GM21737 (cell line): ENCODE data around the gene PLEKHA6.
"Not testable (repeated sequence)": the region's sequence is repeated elsewhere in the genome, so short reads cannot be mapped to it uniquely, and the experiment has no call there.

ENCODE experiments used
- ATAC-seq: cut with Tn5 transposase; IDR thresholded peaks from one replicate; pipeline ENCODE4 v1.9.1; 2021; ENCODE audit warnings: mild to moderate bottlenecking, moderate library complexity; ENCODE audit not compliant: unreplicated experiment

Gene PLEKHA6

DNA sequence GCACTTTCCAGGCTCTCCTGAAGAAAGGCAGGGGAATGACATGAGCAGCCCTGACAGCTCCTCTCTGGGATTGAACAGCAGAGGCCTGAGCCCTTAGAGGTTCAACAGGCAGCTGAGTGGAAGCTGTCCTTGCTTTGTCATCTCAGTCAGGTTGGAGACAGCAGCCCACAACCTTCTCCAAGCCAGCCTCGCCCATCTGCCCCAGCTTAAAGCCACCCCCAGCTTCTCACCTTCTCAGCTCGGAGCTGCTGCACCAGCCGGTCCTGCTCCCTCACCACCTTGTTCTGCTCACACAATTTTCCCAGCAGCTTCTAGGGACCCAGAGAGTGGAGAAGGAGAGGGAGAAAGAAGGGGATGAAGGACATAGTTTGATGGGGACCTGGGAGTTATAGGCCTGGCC lies 110.8 kb downstream of the PLEKHA6 start:
- ATAC-seq, result no peak

DNA sequence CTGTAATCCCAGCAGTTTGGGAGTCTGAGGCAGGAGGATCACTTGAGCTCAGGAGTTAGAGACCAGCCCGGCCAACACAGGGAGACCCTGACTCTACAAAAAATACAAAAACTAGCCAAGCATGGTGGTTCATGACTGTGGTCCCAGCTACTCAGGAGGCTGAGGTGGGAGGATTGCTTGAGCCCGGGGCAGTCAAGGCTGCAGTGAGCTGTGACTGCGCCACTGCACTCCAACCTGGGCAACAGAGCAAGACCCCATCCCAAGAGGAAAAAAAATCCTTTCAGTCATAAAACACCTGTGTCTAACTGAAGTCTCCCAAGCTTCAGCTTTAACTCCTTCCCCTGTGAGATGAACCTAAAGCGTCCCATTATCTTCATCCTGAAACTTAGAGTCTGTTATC lies 112.9 kb downstream of the PLEKHA6 start:
- ATAC-seq, result no peak

DNA sequence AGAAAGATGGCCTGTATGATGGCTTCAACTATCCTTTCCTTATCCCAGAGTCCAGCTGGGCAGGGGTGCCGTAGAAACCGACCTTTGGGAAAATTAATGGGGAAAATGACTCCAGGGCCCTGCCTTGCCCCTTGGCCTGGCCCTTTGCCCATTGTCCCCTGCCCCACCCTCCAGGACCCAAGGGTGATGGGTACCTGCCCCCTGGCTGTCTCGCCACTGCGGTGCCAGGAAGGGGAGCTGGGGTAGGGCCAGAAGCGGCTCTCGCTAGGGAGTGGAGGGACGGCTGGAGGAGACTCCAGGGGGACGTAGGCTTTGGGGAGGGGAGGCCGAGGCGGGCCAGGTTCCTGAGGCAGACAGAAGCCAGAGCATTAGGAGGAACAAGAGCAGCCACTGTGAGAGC lies 116.8 kb downstream of the PLEKHA6 start:
- ATAC-seq, result no peak

DNA sequence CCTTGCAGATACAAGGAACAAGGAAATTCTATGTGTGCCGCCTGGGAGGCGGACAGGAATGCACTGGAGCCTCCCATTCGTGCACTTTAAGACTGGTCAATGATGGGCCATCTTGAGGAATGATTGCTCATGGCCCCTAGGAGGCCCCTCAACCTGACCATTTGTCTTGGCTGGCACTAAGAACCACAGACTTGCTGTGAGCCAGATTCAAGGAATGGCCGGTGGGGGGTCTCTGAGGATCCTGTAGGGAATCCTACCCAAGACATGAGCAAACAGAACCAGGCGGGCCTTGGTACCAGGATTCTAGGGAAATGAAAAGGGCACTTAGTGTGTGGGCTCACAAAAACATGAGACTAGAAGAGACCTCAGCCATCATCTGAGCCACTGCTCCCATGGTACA lies 117.8 kb downstream of the PLEKHA6 start:
- ATAC-seq, result no peak

DNA sequence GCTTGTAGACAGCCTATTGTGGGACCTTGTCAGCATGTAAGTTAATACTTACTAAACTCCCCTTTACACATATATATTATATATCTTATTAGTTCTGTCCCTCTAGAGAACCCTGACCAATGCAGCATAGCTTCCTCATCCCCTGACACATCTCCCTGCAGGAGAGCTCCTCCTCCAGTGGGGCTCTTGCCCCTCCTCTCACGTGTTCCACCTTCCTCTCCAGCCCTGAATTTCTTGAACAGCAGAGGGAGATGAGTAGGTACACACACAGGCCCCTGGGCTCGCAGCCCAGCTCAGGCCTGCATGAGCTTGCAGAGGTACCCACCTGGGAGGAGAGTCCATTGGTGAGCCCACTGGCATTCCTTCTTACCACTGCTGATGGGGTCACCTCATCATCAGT lies 118.7 kb downstream of the PLEKHA6 start:
- ATAC-seq, result no peak

GRCh38 chr1:204240233-204240632 lies 119.5 kb downstream of the PLEKHA6 start:
- ATAC-seq, result no peak

DNA sequence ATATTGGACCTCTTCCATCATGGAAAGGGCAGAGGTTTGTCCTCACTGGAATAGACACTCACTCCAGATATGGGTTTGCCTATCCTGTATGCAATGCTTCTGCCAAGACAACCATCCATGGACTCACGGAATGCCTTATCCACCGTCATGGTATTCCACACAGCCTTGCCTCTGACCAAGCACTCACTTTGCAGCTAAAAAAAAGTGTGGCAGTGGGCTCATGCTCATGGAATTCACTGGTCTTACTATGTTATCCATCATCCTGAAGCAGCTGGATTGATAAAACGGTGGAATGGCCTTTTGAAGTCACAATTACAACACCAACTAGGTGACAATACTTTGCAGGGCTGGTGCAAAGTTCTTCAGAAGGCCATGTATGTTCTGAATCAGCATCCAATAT lies 120.3 kb downstream of the PLEKHA6 start:
- ATAC-seq, result not testable (repeated sequence)

DNA sequence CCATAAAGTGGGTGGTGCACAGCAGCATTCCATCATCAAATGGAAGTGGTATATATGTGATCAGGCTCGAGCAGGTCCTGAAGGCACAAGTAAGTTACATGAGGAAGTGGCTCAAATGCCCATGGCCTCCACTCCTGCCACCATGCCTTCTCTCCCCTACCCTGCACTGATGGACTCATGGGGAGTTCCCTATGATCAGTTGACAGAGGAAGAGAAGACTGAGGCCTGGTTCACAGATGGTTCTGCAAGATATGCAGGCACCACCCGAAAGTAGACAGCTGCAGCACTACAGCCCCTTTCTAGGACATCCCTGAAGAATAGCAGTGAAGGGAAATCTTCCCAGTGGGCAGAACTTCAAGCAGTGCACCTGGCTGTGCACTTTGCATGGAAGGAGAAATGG lies 121.2 kb downstream of the PLEKHA6 start:
- not testable (repeated sequence) for ATAC-seq

- ATAC-seq, result not testable (repeated sequence)
These were observed 122.2 kb downstream of the PLEKHA6 start for GRCh38 chr1:204237515-204237914.

DNA sequence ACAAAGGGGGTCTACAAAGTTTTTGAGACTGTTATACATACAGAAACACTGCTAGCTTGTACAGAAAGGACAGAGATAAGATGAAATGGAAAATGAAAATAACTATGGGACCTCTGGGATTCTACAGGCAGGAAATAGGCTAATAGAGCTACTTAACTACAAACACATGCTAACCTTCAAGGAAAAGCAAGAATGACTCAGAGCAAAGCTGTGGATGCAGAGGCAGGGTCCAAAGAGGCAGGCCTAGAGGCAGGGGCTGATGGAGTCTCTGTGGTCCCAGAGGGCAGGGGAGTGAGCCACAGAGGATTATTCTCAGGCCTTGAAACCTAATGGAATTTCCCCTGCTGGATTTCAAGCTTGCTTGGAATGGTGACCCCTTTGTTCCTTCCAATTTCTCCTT lies 127.2 kb downstream of the PLEKHA6 start:
- no peak for ATAC-seq

DNA sequence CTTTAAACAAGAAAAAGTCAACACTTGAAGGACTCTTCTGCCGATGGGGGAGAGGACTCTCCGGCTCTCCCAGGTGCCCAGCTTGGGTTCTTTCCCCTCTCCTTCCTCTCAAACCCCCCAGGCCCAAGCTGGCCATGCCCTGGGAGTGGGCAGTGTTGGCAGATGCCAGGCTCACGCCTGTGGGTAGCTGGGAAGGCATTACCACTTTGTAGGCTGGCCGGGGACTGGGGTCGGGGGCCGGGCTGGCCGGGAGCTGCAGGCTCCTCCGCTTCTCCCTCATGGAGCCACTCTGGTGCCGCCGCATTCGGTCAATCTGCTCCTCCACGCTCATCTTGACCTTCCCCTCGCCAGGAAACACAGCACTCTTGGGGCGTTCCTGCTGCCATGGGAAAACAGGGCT lies 129.5 kb downstream of the PLEKHA6 start:
- no peak for ATAC-seq

DNA sequence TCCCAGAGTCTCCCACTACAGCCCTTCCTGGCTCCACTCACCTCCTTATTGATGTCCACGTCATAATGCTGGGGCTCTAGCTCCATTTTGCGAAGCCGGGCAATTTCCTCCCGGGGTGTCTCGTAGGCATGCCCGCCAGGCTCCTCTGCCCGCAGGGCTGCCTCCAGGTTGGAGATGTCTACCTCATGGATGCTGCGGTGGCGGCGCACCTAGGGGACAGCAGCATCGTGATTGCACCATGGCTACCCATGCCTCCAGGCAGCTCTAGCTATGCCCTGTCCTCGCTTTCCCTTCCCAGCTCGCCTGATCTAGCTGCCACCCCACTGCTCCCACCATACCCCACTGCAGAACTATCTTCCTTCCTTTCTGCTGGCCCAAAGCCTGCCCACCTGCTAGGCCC lies 130.8 kb downstream of the PLEKHA6 start:
- no peak for ATAC-seq

GRCh38 chr1:204227996-204228785 lies 131.5 kb downstream of the PLEKHA6 start:
- ATAC-seq, result no peak

GRCh38 chr1:204227351-204227750 lies 132.4 kb downstream of the PLEKHA6 start:
- ATAC-seq, result no peak

DNA sequence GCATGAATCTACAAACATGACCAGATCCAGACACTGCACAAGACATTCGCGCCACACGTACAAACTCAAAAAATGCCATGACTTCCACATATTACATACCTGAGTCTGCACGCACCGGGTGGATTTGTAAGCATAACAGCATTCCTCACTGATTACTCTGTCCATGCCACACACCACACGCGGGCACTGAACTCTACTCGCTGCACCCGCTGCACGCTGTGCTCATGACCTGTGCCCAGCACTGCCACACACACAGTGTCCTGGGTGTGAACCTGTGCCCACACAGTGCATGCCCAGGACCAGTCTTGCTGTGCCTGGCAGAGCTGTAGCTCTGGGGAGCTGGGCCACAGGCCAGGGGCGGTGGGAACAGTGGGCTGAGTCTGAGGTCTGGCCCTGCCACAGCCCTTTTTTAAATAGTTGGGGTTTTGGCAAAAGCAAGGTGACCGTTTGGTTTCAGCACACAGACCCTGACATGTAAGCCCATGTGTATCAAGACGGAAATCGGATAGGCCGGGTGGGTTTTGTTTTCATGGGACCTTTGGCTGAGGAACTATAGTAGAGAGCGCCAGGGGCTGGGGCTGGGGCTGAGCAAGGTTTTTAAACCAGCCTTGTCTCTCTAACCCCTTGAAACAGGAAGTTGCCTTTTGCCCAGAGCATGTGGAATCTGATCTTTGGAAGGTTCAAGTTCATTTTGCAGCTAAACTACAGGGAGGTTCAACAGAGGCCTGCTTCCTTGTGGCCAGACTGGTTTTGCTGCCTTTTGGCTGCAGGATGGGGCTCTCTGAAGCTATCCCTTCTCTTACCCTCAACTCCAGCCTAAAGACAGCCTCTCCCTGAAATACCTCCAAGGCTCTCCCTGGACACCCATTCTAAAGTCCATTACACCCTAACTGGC lies 133.6 kb downstream of the PLEKHA6 start:
- no peak for ATAC-seq

DNA sequence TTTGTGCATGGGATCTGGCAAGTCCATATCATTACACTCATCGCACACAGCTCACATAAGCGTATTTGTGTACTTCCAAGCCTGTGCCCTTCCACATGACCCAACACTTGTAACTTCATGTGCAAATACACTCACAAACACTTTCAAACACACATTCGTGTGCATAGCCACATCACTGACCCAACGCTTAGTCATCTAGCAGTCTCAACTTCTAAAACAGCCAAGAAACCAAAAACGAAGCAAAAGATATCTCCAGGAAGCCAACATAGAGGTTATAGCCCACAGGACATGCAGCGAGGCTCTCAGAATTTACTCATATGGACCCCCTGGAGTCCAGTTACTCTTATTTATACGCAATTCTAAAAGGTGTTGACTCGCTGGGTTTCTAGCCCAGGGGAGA lies 135.1 kb downstream of the PLEKHA6 start:
- ATAC-seq, result no peak

DNA sequence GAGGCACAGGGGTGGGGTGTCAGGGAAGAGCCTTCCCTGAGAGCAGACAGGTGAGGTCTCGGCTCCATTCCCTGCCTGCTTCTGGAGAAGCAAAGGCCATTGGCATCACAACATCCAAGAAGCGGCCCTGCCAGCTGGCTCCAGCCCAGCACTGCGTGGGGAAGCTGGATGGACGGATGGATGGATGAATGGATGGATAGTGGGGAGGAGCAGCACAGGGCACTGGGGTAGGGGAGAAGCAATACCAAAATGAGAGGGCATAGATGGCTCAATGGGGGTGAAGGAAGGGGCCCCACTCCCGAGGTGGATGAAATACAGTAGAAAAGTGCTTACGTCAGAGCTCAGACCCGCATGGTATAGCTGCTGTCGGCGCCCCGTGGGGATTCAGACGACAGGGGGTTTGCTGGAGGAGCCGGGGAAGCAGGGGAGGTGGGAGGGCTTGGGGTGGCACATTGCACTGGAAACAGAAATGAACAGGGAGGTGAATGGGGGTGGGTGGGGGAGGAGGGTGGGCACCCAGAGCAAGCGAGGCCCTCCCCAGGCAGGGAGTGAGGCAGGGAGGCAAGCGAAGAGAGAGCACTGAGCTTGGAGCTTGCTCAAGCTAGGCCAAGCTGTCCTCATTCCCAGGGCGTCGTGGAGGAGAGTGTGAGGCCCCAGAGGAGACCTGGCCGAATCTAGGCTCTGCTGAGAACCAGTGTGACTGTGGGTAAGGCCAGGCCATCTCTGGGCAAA lies 136.4 kb downstream of the PLEKHA6 start:
- ATAC-seq, result no peak

- no peak for ATAC-seq
These were observed 137.0 kb downstream of the PLEKHA6 start for GRCh38 chr1:204222764-204223055.

GRCh38 chr1:204222006-204222763 lies 137.5 kb downstream of the PLEKHA6 start:
- ATAC-seq, result no peak

DNA sequence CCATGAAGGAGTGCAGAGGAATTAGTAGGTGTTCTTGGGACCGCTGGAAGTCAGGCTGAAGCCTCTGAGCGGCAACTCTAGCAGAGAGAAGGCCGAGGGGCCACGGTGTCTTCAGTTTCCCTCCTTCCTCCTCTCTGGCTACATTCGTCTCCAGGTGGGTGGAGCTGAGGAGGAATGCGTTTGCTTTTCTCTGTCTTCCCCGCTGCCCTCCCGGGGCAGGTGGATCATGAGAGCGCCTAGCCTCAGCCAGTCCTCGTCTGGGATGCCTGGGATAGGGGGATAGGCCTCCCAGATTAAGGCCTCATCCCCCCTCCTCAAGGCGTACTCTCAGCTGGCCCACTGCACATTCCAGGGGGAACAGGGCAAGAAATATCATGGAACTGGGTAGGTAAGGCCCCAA lies 138.5 kb downstream of the PLEKHA6 start:
- no peak for ATAC-seq
